Left forelimb (tissue), 1 donor: ENCODE results near the gene TMOD3.

Source experiments
- DNase-seq: peaks from one replicate; pipeline ENCODE4 v3.0.0-alpha.2; 2018; ENCODE audit warnings: low spot score

The TMOD3 gene

DNA sequence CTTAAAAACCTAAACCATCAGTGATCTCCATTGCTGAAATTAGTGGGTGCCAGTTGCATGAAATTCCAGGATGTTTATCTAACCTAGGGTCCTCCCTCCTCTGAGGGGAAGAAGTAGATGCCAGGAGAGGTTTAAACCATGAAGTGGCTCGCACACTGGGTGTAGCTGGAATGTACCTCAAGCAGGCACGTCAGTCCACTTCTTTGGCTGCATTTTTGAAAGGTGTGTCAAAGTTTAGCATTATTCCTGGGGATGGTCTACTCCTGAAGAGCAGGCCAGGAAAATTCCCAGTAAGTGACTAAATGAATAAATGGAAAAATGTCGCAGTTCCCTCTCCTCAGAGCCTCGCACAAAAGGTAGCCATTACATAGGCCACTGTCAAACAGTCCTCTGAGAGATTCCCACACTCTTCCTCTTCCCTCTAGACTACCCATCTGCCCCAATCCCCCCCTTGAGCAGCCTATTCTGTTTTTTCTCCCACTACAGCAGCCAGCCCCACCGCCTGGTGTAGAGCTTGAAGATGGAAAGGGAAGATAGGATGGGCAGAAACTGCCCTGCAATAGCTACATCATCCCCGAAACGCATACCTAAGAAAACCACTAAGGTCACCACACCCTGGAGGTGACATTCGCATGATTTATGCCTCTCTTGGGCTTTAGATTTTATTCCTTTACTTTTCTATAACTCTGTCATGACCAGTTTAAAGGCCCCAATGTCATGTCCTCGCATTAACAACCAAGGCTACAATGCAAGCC lies 655 bp upstream of the TMOD3 start:
- DNase-seq: no peak

- peak; percentile 71 for DNase-seq
Observed at GRCh38 chr15:51830276-51830806, 888 bp downstream of the TMOD3 start.

- no peak for DNase-seq
Observed at GRCh38 chr15:51833772-51834171, 4.3 kb downstream of the TMOD3 start.

GRCh38 chr15:51837792-51838251 lies 8.4 kb downstream of the TMOD3 start:
- DNase-seq: no peak

DNA sequence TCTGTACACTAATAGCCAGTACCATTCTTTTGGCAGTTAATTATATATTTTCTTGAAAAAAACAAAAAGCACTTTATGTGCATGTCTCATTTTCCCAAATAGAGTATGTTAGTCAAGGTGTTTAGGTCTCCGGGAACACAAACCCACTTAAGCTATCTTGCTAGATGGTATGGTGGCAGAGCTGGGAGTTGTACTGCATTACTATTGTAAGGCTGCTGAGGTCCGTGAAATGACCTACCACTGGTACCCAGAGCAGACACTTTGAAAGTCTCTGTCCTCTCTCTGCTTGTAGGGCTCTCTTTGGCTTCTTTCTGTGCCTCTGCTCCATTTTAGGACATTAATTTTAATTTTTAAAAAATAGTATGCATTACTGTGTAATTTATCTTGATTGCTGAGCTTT lies 8.8 kb downstream of the TMOD3 start:
- DNase-seq: no peak

DNA sequence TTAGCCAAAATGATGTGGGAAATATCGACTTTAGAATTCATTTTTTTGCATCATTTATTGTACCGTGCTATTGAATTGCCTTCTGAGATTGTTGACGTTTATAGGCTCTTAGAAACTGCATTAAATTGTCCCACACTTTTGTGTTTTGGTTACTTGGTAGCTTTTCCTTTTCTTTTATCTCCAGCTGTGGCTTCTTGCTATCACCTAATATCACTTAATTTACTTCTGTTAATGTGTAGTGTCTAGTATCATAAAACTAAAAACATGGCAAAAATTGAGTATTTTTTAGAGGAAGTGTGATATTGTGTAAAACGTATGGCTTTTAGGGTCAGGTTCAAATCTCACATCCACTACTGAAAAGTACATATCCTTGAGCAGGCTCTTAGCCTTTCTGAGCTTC lies 11.2 kb downstream of the TMOD3 start:
- no peak for DNase-seq

GRCh38 chr15:51841406-51842040 lies 12.1 kb downstream of the TMOD3 start:
- no peak for DNase-seq

DNA sequence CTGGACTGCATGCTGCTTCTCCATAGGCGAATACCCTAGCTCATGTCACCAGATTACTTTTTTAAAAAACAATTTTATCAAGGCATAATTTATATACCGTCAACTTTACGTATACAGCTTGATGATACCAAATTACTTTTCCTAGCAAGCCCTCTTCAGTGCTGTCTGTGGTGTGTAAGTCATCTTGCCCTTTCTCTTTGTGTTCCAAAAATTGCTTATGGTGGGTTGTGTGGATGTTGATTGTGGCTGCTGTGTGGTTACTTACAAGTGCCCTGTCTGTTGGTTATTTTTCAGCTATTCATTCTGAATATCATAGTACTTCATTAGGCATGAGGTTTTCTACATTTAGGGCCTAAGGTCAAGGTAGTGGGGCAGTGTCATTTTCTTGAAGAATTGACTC lies 12.8 kb downstream of the TMOD3 start:
- DNase-seq: no peak

DNA sequence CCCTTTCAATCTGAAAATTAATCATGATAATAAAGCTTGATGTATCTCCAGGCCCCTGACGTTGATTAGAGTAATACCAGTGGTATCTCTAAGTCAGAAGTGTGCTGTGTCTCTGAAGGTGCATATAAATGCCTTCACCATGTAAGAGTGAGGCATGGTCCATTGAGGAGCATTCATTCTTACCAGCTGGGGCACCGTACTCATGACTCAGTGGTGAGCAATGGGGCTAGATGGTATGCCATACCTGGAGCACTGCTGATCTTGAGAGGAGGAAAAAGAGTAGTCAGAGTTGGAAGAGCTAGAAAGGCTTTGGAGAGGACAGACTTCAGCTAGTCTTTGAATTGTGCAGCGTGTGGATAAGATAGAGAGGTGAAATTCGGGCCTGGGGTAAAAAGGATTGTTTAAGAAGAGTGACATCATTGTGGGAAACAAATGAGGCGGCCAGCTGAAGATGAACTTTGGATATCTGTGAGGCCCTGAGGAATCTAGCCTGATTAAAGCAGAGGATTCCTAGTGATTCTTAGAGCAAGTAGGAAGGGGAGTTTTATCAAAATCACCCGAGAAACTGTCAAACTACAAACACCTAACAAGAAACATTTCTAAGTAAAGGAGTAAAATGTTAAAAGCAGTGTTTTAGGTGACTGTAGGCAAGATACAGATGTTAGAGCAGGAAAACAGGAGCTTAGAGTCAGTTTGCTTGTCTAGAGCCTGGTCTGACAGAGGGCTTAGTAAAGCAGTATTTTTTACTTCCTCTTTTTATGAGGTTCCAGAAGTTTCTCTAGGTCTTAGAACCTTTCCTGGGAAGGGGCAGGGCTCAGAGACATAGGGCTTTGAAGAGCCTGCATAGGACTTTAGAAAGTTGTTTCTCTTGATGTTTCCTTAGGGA lies 13.6 kb downstream of the TMOD3 start:
- DNase-seq: no peak

- DNase-seq: no peak
Observed at GRCh38 chr15:51844747-51845426, 15.4 kb downstream of the TMOD3 start.

GRCh38 chr15:51846066-51846462 lies 16.6 kb downstream of the TMOD3 start:
- no peak for DNase-seq

DNA sequence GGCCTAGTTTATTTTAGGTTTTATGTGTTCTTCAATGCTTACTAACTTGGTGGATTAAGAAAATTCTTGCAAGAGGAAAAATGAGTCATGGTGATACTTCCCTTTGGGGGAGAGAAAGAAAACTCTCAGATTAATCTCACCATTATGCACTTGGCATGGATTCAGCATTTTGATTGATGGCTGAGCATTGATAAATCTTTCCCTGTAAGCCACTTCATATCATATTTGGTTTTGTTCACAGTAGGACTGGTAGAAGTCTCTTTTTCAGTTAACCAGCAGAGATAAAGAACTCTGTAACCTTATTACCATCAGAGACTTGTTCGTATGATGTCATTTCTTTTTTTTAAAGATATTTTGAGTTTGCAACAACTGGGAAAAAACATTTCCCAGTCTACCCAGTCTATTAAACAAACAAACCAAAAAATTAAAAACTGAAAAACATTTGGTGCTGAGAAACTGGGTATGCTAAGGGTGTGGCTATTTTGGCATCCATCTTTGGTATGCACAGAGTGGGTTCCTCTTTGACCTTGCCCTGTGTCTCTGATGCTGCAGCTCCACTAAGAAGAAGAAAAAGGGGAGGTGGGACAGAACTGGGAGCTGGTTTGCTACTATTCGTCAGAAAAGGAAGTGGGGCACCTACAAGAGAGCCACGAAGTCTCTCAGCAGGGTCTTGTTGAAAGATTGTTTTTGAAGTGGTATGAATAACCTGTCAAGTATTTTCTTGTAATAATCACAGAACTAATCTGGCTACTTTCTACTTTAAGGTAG lies 17.2 kb downstream of the TMOD3 start:
- DNase-seq: no peak

DNA sequence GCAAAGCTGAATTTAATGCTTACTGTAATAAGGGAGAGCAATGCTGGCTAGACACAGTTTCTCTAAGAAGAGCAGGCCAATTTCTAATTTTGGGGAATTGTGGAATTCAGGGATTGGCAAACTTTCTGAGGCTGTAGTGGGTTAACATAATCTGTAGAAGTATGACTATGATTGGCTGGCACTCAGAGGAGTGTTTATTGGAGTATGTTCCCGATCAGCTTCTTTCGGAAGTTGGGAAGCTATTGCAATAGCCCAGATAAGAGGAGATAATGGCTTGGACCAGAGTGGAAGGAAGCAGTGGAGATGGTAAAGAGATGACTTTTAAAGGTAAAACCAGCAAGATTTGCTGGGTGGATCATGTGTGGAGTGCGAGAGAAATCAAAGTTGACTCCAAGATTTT lies 19.4 kb downstream of the TMOD3 start:
- DNase-seq: no peak

DNA sequence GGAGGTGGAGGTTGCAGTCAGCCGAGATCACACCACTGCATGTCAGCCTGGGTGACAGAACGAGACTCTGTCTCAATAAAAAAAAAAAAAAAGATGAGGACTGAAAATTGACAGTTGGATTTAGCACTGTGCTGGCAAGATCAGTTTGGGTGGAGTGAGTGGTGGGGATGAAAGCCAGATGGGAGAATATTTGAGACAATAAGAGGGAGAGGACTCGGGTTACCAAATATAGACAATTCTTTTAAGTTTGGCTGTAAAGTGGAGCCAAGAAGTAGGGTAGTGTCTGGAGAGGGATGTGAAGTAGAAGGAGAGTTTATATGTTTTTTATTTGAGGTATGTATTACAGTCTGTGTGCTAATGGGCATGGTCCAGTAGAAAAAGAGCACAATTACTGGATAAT lies 20.4 kb downstream of the TMOD3 start:
- no peak for DNase-seq

- DNase-seq: no peak
Observed at GRCh38 chr15:51853998-51854397, 24.5 kb downstream of the TMOD3 start.

DNA sequence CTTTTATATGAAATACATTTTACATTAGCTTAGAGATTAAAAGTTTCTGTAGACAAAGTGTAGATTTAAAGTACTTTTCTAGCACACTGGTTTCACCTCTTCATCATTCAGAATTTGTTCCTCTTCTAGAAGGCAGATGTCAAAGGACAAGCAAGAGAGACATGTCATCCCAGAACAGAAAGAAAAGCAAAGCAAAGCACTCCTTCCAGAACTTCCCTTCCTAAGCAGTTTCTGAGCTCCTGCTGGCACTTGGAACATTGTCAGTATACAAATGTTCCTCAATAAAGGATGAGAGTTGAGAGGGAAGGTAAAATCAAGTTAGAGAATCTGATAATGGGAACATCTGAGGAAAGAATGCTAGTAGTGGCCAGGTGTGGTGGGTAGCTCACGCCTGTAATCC lies 26.2 kb downstream of the TMOD3 start:
- DNase-seq: no peak

DNA sequence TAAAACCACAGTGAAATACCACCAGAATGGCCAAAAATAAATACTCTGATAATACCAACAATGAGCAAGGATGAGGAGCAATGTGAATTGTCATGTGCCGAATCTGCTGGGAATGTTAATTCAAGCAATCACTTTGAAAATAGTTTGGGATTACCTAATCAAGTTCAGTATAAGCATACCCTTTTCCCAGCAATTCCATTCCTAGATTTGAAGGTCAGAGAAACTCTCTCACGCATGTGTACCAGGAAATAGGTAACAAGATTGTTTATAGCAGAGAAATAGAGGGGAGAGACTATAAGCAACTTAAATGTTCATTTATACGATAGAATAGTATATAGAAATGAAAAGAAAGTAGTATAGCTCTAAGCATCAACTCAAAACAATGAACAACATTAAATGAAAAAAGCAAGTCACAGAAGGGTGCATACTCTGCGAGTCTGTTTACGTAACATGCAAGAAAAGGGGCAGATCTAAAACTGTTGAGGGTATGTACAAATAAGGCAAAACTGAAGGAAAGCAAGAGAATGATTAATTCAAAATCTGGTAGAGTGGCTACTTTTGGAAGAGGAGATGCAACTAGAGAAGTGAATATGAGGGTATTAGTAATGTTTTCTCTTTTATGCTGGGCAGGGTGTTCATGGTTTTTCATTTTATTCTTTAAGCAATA lies 27.4 kb downstream of the TMOD3 start:
- DNase-seq: no peak

DNA sequence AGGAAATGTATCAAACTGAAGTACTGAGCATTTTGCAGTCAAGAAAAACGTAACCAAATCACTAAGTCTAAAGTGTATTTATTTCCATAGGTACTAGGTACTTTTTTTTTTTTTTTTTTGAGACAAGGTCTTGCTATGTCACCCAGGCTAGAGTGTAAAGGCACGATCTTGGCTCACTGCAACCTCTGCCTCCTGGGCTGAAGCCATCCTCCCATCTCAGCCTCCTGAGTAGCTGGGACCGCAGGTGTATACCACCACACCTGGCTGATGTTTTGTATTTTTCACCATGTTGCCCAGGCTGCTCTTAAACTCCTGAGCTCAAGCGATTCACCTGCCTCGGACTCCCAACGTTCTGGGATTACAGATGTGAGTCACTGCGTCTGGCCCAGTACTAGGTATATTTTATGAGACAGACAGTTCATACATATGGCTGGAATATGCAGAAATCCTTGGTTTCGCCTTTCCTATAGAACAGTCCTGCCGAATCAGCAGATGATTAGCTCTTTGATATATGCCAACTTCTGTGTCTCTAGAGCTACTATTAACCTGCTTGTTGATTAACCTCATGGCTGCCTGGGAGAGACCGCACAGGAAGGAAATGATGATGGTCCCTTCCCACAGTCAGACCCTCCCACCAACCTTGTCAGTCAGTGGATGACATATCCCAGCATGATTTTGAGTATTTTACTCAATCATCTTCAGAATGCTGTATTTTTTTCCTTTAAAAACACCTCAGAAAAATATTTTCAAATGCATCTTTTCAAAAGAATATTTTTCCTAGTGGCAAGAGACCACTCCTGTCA lies 32.3 kb downstream of the TMOD3 start:
- no peak for DNase-seq

GRCh38 chr15:51863131-51863530 lies 33.7 kb downstream of the TMOD3 start:
- DNase-seq: no peak
